Endothelial cell of umbilical vein (primary cell): ENCODE data around the gene SLC45A2. TPM values are rescaled to one million over a fixed set of nuclear protein-coding genes. Genes with fewer than 3 reads are reported as not detected.

ENCODE experiments used
- BruUV-seq: library from RNA; stranded (reverse); fragments of 400-500 nt; replicated peaks from 2 replicates; lab custom pipeline; 2021; lab: Mats Ljungman, UMichigan
- CTCF ChIA-PET: fragments of 300-600, 350-600 bp; sonication (Branson Sonifier 250); formaldehyde crosslinking; loops from one replicate; lab custom pipeline; 2021; ENCODE audit warnings: antibody characterized with exemption, inconsistent platforms; lab: Charles Lee
- POLR2A ChIA-PET: fragments of 300-600, 350-600 bp; sonication (Branson Sonifier 250); formaldehyde crosslinking; loops from one replicate; lab custom pipeline; 2021; ENCODE audit warnings: antibody characterized with exemption, inconsistent platforms; lab: Charles Lee
- DNase-seq: peaks from one replicate; pipeline ENCODE4 v3.0.0-alpha.2; 2011; ENCODE audit warnings: low read depth, low spot score
- FAIRE-seq: peaks from 2 replicates; lab custom pipeline; 2011; peaks lifted over from hg19 to GRCh38; lab: Jason Lieb, UNC
- H2AFZ ChIP-seq: 2 replicates; pipeline ENCODE4 v1.6.0; 2012; ENCODE audit warnings: low read depth, low read length, control low read depth, inconsistent platforms
- H3K27ac ChIP-seq: 2 replicates; pipeline ENCODE4 v1.5.1; 2011; ENCODE audit warnings: low read depth, mild to moderate bottlenecking, control low read depth, low read length, moderate library complexity; ENCODE audit not compliant: insufficient read depth
- H3K27me3 ChIP-seq, 2 experiments: 2 replicates each; pipeline versions ENCODE4 v1.6.0 to v1.6.1; 2011; ENCODE audit warnings: low read length in 2 of 2, mixed read lengths in 1 of 2; ENCODE audit not compliant: control insufficient read depth in 2 of 2, insufficient read depth in 2 of 2
- H3K36me3 ChIP-seq, 2 experiments: 2 replicates in 1 of 2; 3 replicates in 1 of 2; pipeline ENCODE4 v1.5.1; 2011; ENCODE audit warnings: low read length in 2 of 2, mild to moderate bottlenecking in 1 of 2, moderate library complexity in 1 of 2; ENCODE audit not compliant: control insufficient read depth in 2 of 2, insufficient read depth in 2 of 2; ENCODE audit errors: extremely low read depth in 1 of 2
- H3K4me1 ChIP-seq: 3 replicates; pipeline ENCODE4 v1.5.1; 2011; ENCODE audit warnings: mild to moderate bottlenecking, low read length; ENCODE audit not compliant: control insufficient read depth, insufficient read depth; ENCODE audit errors: extremely low read depth
- H3K4me2 ChIP-seq: 2 replicates; pipeline ENCODE4 v1.6.1; 2011; ENCODE audit warnings: low read length, control low read depth, mixed read lengths; ENCODE audit not compliant: insufficient read depth
- H3K4me3 ChIP-seq, 3 experiments: fragments of 200-600 bp in 1 of 3; sonication (generic), shearing (Covaris generic) in 1 of 3; replicated peaks in 1 of 3; 2 replicates each; pipeline ENCODE4 v1.5.1; 2011 to 2016; ENCODE audit warnings: control low read depth in 3 of 3, low read length in 3 of 3, mild to moderate bottlenecking in 2 of 3, inconsistent platforms in 1 of 3, low read depth in 1 of 3, moderate library complexity in 1 of 3; ENCODE audit not compliant: insufficient read depth in 1 of 3
- H3K79me2 ChIP-seq: 2 replicates; pipeline ENCODE4 v1.6.0; 2012; ENCODE audit warnings: low read length, inconsistent platforms; ENCODE audit not compliant: control insufficient read depth, insufficient read depth
- H3K9ac ChIP-seq: replicated peaks from 2 replicates; pipeline ENCODE3; 2011; ENCODE audit warnings: low read length, control low read depth; ENCODE audit not compliant: insufficient read depth; ENCODE audit errors: extremely low read depth
- H3K9me1 ChIP-seq: replicated peaks from 3 replicates; pipeline ENCODE4 v1.6.0; 2011; ENCODE audit warnings: mild to moderate bottlenecking, low read length; ENCODE audit not compliant: control insufficient read depth, insufficient read depth; ENCODE audit errors: extremely low read depth
- H3K9me3 ChIP-seq: replicated peaks from 2 replicates; pipeline ENCODE4 v1.5.1; 2012; ENCODE audit warnings: low read length, inconsistent platforms; ENCODE audit not compliant: control insufficient read depth, insufficient read depth
- H4K20me1 ChIP-seq: replicated peaks from 2 replicates; pipeline ENCODE3; 2011; ENCODE audit warnings: mild to moderate bottlenecking, low read length; ENCODE audit not compliant: control insufficient read depth, insufficient read depth; ENCODE audit errors: extremely low read depth
- CTCF ChIP-seq, 2 donors: IDR thresholded peaks; 1 replicate in 1 of 2; 2 replicates in 1 of 2; pipeline ENCODE4 v1.5.1; 2011; ENCODE audit warnings: low read length in 2 of 2, mild to moderate bottlenecking in 2 of 2, moderate library complexity in 2 of 2, control low read depth in 1 of 2, inconsistent platforms in 1 of 2, low read depth in 1 of 2; ENCODE audit not compliant: insufficient read depth in 1 of 2; ENCODE audit errors: extremely low read depth in 1 of 2
- EZH2 ChIP-seq: IDR thresholded peaks from 2 replicates; pipeline ENCODE4 v1.6.1; 2012; ENCODE audit warnings: borderline replicate concordance, low read depth, mild to moderate bottlenecking, moderate library complexity, low read length, inconsistent platforms; ENCODE audit not compliant: severe bottlenecking
- FOS ChIP-seq: IDR thresholded peaks from 2 replicates; pipeline ENCODE4 v1.6.1; 2011; ENCODE audit warnings: mild to moderate bottlenecking, low read length, moderate library complexity, borderline replicate concordance; ENCODE audit not compliant: insufficient read depth
- GATA2 ChIP-seq: IDR thresholded peaks from 2 replicates; pipeline ENCODE4 v1.7.0; 2011; ENCODE audit warnings: low read depth, mild to moderate bottlenecking, moderate library complexity, mixed read lengths, low read length; ENCODE audit not compliant: insufficient read length, insufficient read depth
- JUN ChIP-seq: IDR thresholded peaks from 2 replicates; pipeline ENCODE4 v1.6.1; 2011; ENCODE audit warnings: borderline replicate concordance, low read depth; ENCODE audit not compliant: insufficient read length, insufficient read depth
- MAX ChIP-seq: IDR thresholded peaks from 2 replicates; pipeline ENCODE4 v1.6.1; 2011; ENCODE audit not compliant: insufficient read depth, insufficient read length
- MYC ChIP-seq: IDR thresholded peaks from one replicate; pipeline ENCODE4 v1.6.1; 2011; ENCODE audit warnings: mild to moderate bottlenecking, low read depth, low read length
- POLR2A ChIP-seq: IDR thresholded peaks from 2 replicates; pipeline ENCODE4 v1.6.1; 2012; ENCODE audit warnings: low read depth, mild to moderate bottlenecking, control low read depth, low read length
- POLR2AphosphoS5 ChIP-seq: IDR thresholded peaks from 2 replicates; pipeline ENCODE4 v1.6.1; 2012; ENCODE audit warnings: low read depth, mild to moderate bottlenecking, control low read depth, low read length, moderate library complexity; ENCODE audit not compliant: insufficient read depth
- dilution Hi-C: fragments of 300-500 bp; cut with MboI; formaldehyde crosslinking; loops from one replicate; pipeline ENCODE4 v1.15.0; 2019; ENCODE audit warnings: low sequenced_read_pairs; ENCODE audit not compliant: extremely low pct_ligation_motif_present
- intact Hi-C: fragments of 100-400 bp; cut with micrococcal nuclease; formaldehyde crosslinking; loops from one replicate; pipeline ENCODE4 v1.10.0; 2022
- polyA plus RNA-seq, 4 experiments: library from polyadenylated mRNA; depleted of rRNA in 3 of 4; stranded (reverse) in 3 of 4; unstranded in 1 of 4; fragments of >200 nt; gene quantifications; 2 replicates each; pipeline versions ENCODE4 v1.2.1 to v1.2.3, GENCODE V29; 2011 to 2012; ENCODE audit warnings: missing spikeins in 1 of 4
- total RNA-seq: library from RNA; stranded (reverse); gene quantifications from 2 replicates; pipeline ENCODE4 v1.2.3, GENCODE V29; 2021

The SLC45A2 gene
- total and polyA plus RNA-seq, 2 donors (not counting 3 experiments of a cell fraction or from before 2014, with no cell fraction given): not detected

DNA sequence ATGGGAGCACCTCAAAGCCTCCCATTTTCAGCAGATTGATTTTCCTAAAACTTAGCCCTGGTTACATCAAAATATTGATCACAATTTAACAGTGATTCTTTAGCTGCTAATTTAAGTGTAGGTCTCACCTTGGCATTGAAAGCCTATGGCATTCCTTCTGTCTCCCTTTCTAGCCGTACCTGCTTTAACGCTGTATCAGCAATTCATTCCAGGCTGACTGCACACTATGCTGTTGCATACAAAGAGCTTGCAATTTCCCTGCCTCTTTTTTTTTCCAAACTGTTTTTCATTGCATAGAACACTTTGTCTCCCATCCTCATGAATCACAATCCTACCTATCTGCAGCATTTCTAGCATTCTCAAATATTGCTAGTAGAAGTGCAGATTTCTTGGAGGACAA is 32.3 kb upstream of the SLC45A2 start:
- dilution Hi-C loops: no loop called here
- ChIA-PET CTCF (no interaction called here), POLR2A (no interaction called here)
- no peak for FAIRE-seq
- no peak overlapping the region for H3K27ac ChIP-seq
- H3K27me3 ChIP-seq: peaks cover 3 to 10% of the 10 kb centered on the region in 2 experiments
- no peaks in the 10 kb centered on the region for H3K9me1 ChIP-seq
- BruUV-seq: no TSS peak
- H3K4me1 ChIP-seq: no peaks in the 10 kb centered on the region
- TF ChIP-seq MAX (no peak), EZH2 (no peak), JUN (no peak), GATA2 (no peak)
- no peak overlapping the region for H2AFZ ChIP-seq
- H3K4me2 ChIP-seq: no peak overlapping the region
- H3K9me3 ChIP-seq: no peaks in the 10 kb centered on the region
- no peaks in the 10 kb centered on the region for H3K79me2 ChIP-seq
- no peak overlapping the region for H3K9ac ChIP-seq
- DNase-seq: no peak
- H4K20me1 ChIP-seq: no peaks in the 10 kb centered on the region
- no peaks in the 10 kb centered on the region for H3K36me3 ChIP-seq
- no peak overlapping the region for H3K4me3 ChIP-seq
- intact Hi-C loops: no loop called here

DNA sequence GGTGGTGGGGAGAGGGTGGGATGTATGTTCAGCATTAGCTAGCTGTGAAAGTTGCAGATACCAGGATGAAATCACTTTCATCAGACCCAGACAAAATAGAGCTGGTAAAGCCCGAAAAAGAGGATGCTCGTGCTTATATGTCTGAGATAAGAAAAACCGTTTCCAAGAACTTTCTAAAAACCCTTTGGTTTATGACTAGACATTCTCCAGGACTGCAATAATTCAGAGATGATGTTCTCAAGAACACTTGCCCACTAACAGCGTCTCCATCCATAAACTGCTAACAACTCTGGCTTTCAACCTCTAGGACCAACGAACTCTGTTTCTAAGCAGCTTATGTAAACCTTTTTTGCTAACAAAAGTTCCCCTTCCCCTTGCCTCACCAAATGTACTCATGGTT is 31.7 kb upstream of the SLC45A2 start:
- Histone ChIP-seq H4K20me1 (no peaks in the 10 kb centered on the region), H3K9me3 (no peaks in the 10 kb centered on the region), H3K79me2 (no peaks in the 10 kb centered on the region), H3K4me2 (no peak overlapping the region), H3K9me1 (no peaks in the 10 kb centered on the region), H3K27ac (no peak overlapping the region), H2AFZ (no peak overlapping the region), H3K4me1 (no peaks in the 10 kb centered on the region), H3K9ac (no peak overlapping the region), H3K27me3 (peaks cover 3 to 10% of the 10 kb centered on the region in 2 experiments), H3K4me3 (no peak overlapping the region), H3K36me3 (no peaks in the 10 kb centered on the region)
- intact Hi-C loops (no loop called here), dilution Hi-C loops (no loop called here)
- BruUV-seq: no TSS peak
- POLR2A ChIA-PET: no interaction called here
- CTCF ChIA-PET: no interaction called here
- FAIRE-seq (no peak), DNase-seq (no peak)
- TF ChIP-seq POLR2AphosphoS5 (no peak), GATA2 (no peak), EZH2 (no peak), MYC (no peak), JUN (no peak), MAX (no peak), POLR2A (no peak), FOS (no peak), CTCF (IDR thresholded peaks at IDR 0.05; ENCODE audit: extremely low read depth in 1 of 2, insufficient read depth in 1 of 2, low read depth in 1 of 2, low read length in 2 of 2) (no peak)
